HepG2 (cell line): Measurements from ENCODE around the gene PRSS53. TPM values are rescaled to one million over a fixed set of nuclear protein-coding genes. Genes with fewer than 3 reads are reported as not detected.

Source experiments
- ATAC-seq: fragments of 200-7000 bp; cut with Tn5 transposase; 3 replicates; pipeline ENCODE4 v1.9.1; 2020; ENCODE audit warnings: mild to moderate bottlenecking, moderate library complexity
- BruUV-seq: library from RNA; stranded (reverse); fragments of 400-500 nt; replicated peaks from 2 replicates; lab custom pipeline; 2021; lab: Mats Ljungman, UMichigan
- CTCF ChIA-PET: fragments of 300-600 bp; formaldehyde crosslinking; extraction: SDS; loops from one replicate; lab custom pipeline; 2021; ENCODE audit warnings: low total read pairs, inconsistent platforms, low intra/inter-chr PET ratio; lab: Yijun Ruan, JAX
- POLR2A ChIA-PET: fragments of 350-600 bp; sonication (Branson Sonifier 250); formaldehyde crosslinking; loops from one replicate; lab custom pipeline; 2020; ENCODE audit warnings: antibody characterized with exemption, inconsistent platforms; lab: Yijun Ruan, JAX
- DNase-seq: peaks from one replicate; pipeline ENCODE4 v3.0.0-alpha.2; 2015; ENCODE audit warnings: low spot score
- FAIRE-seq: peaks from 3 replicates; lab custom pipeline; 2011; peaks lifted over from hg19 to GRCh38; lab: Jason Lieb, UNC
- H2AFZ ChIP-seq: one replicate; pipeline ENCODE4 v1.6.1; 2011; ENCODE audit warnings: low read length, inconsistent platforms
- H3K27ac ChIP-seq: fragments of 300-600 bp; 3 replicates; pipeline ENCODE4 v1.8.0; 2011; ENCODE audit warnings: mixed run types, mild to moderate bottlenecking, mixed read lengths, low read length, inconsistent platforms; ENCODE audit not compliant: insufficient read depth; ENCODE audit errors: extremely low read length
- H3K27me3 ChIP-seq, 2 experiments: fragments of 200-600 bp in 1 of 2; 2 replicates in 1 of 2; 3 replicates in 1 of 2; pipeline versions ENCODE4 v1.6.0 to v1.8.0; 2011; ENCODE audit warnings: low read length in 2 of 2, mild to moderate bottlenecking in 2 of 2, moderate library complexity in 2 of 2, inconsistent platforms in 1 of 2; ENCODE audit not compliant: insufficient read depth in 2 of 2, control insufficient read depth in 1 of 2
- H3K36me3 ChIP-seq, 2 experiments: fragments of 200-600 bp in 1 of 2; replicated peaks in 1 of 2; 2 replicates in 1 of 2; 3 replicates in 1 of 2; pipeline versions ENCODE4 v1.5.1 to v1.8.0; 2011; ENCODE audit warnings: low read length in 2 of 2, inconsistent platforms in 1 of 2; ENCODE audit not compliant: insufficient read depth in 2 of 2, control insufficient read depth in 1 of 2
- H3K4me1 ChIP-seq: 2 replicates; pipeline ENCODE4 v1.5.1; 2012; ENCODE audit warnings: low read length, inconsistent platforms; ENCODE audit not compliant: insufficient read depth
- H3K4me2 ChIP-seq: 2 replicates; pipeline ENCODE4 v1.6.0; 2011; ENCODE audit warnings: low read depth, low read length, inconsistent platforms
- H3K4me3 ChIP-seq, 3 experiments: fragments of 200-600 bp in 1 of 3; sonication (generic), shearing (Covaris generic) in 1 of 3; replicated peaks in 1 of 3; 2 replicates each; pipeline ENCODE4 v1.5.1; 2011 to 2016; ENCODE audit warnings: low read length in 3 of 3, inconsistent platforms in 2 of 3, low read depth in 2 of 3, mild to moderate bottlenecking in 2 of 3, control low read depth in 1 of 3, mixed read lengths in 1 of 3; ENCODE audit not compliant: insufficient read depth in 1 of 3
- H3K79me2 ChIP-seq: one replicate; pipeline ENCODE4 v1.6.1; 2011; ENCODE audit warnings: low read length, inconsistent platforms; ENCODE audit not compliant: insufficient read depth
- H3K9ac ChIP-seq: 2 replicates; pipeline ENCODE4 v1.6.0; 2011; ENCODE audit warnings: mild to moderate bottlenecking, low read depth, low read length, inconsistent platforms; ENCODE audit not compliant: insufficient read depth
- H3K9me3 ChIP-seq: 2 replicates; pipeline ENCODE4 v1.5.1; 2012; ENCODE audit warnings: mild to moderate bottlenecking, low read length
- H4K20me1 ChIP-seq: 2 replicates; pipeline ENCODE4 v1.6.0; 2011; ENCODE audit warnings: inconsistent platforms, mild to moderate bottlenecking, low read length, moderate library complexity; ENCODE audit not compliant: insufficient read depth
- AGO2 ChIP-seq: fragments of 200-400 bp; formaldehyde crosslinking; optimal IDR thresholded peaks from 2 replicates; pipeline ENCODE3; 2017; ENCODE audit warnings: mild to moderate bottlenecking, low read depth, low read length, moderate library complexity
- HNRNPL ChIP-seq: fragments of 200-400 bp; formaldehyde crosslinking; IDR thresholded peaks from 2 replicates; pipeline ENCODE4 v1.6.1; 2017; ENCODE audit warnings: mild to moderate bottlenecking, low read depth, low read length
- HNRNPLL ChIP-seq: fragments of 200-400 bp; formaldehyde crosslinking; IDR thresholded peaks from 2 replicates; pipeline ENCODE4 v1.6.1; 2017; ENCODE audit warnings: mild to moderate bottlenecking, low read depth, low read length; ENCODE audit not compliant: poor library complexity, severe bottlenecking
- IRF2 ChIP-seq: IDR thresholded peaks from 2 replicates; pipeline ENCODE4 v1.6.1; 2018; ENCODE audit warnings: missing genetic modification reagents, missing compliant biosample characterization
- POLR2A ChIP-seq, 2 experiments: IDR thresholded peaks; 2 replicates each; pipeline ENCODE4 v1.6.1; 2011; ENCODE audit warnings: low read depth in 2 of 2, low read length in 2 of 2, mild to moderate bottlenecking in 1 of 2, moderate library complexity in 1 of 2; ENCODE audit not compliant: insufficient read depth in 1 of 2
- REXO4 ChIP-seq: sonication (generic); formaldehyde crosslinking; IDR thresholded peaks from 2 replicates; pipeline ENCODE4 v1.8.0; 2022; ENCODE audit warnings: missing genetic modification reagents, mild to moderate bottlenecking, borderline replicate concordance
- THAP9 ChIP-seq: sonication (generic); formaldehyde crosslinking; IDR thresholded peaks from 2 replicates; pipeline ENCODE4; 2020; ENCODE audit warnings: missing genetic modification reagents, mild to moderate bottlenecking, borderline replicate concordance
- ZBTB14 ChIP-seq: sonication (generic); formaldehyde crosslinking; IDR thresholded peaks from 2 replicates; pipeline ENCODE4 v1.4.0; 2020; ENCODE audit warnings: missing genetic modification reagents
- ZBTB21 ChIP-seq: sonication (generic); formaldehyde crosslinking; IDR thresholded peaks from 2 replicates; pipeline ENCODE4 v1.4.0; 2020; ENCODE audit warnings: missing genetic modification reagents
- ZNF432 ChIP-seq: sonication (generic); formaldehyde crosslinking; IDR thresholded peaks from 2 replicates; pipeline ENCODE4 v1.5.0; 2020; ENCODE audit warnings: missing genetic modification reagents, mild to moderate bottlenecking, borderline replicate concordance
- ZNF687 ChIP-seq: sonication (generic); formaldehyde crosslinking; IDR thresholded peaks from 2 replicates; pipeline ENCODE4 v1.5.1; 2020; ENCODE audit warnings: mild to moderate bottlenecking, missing genetic modification reagents, moderate library complexity
- ZNF782 ChIP-seq: sonication (generic); formaldehyde crosslinking; IDR thresholded peaks from 2 replicates; pipeline ENCODE4 v1.4.0; 2020; ENCODE audit warnings: missing genetic modification reagents, mild to moderate bottlenecking, borderline replicate concordance
- WGBS: methylation state at CpG from one replicate; pipeline ENCODE4 v1.1.6; 2017; ENCODE audit warnings: low lambda C conversion rate; 5-methylcytosine and 5-hydroxymethylcytosine counted together
- in situ Hi-C: cut with HindIII; loops from 2 replicates; pipeline ENCODE4 v1.10.0; 2017; ENCODE audit warnings: low pct_unique_long_range_greater_than_20kb; ENCODE audit not compliant: extremely low pct_ligation_motif_present
- intact Hi-C: fragments of 100-400 bp; cut with micrococcal nuclease; formaldehyde crosslinking; loops from one replicate; pipeline ENCODE4 v1.10.0; 2022; ENCODE audit not compliant: unreplicated experiment
- polyA plus RNA-seq, 8 experiments: library from polyadenylated mRNA; depleted of rRNA in 3 of 8; stranded (reverse) in 7 of 8; unstranded in 1 of 8; fragments of >200 nt; fragmentation: Illumina TruSeq in 4 of 8; extraction: Trizol in 4 of 8; gene quantifications; 2 replicates each; pipeline versions ENCODE4 v1.2.1 to v1.2.3, GENCODE V29; 2011 to 2016; ENCODE audit warnings: low read depth in 4 of 8, missing spikeins in 1 of 8, mixed read lengths in 1 of 8; ENCODE audit not compliant: insufficient read depth in 1 of 8
- total RNA-seq, 5 experiments: library from RNA; depleted of rRNA; stranded (reverse); fragments of >200 nt; fragmentation: Illumina TruSeq; extraction: Trizol; gene quantifications; 2 replicates each; pipeline ENCODE4 v1.2.3, GENCODE V29; 2016; ENCODE audit warnings: low read depth in 1 of 5

Gene PRSS53
- total and polyA plus RNA-seq, 2 of the 13 experiments (the other 11 are each of a cell fraction or from before 2014, with no cell fraction given) = 2.2 to 7.4 TPM

- no peak for TF ChIP-seq ZBTB21 (CRISPR knock-in tag)
- 0 out of 2 replicates have a peak, but pooled peaks have one; percentile 19 for TF ChIP-seq ZBTB14 (CRISPR knock-in tag)
- TF ChIP-seq HNRNPLL = peak; percentile 12
- peak in 1 of 2 experiments; percentile 8; a peak in 2 of 4 replicates for TF ChIP-seq POLR2A (IDR thresholded peaks at IDR 0.05; ENCODE audit: insufficient read depth in 1 of 2, low read depth in 2 of 2, low read length in 2 of 2)
- peak; percentile 84 for TF ChIP-seq AGO2
- TF ChIP-seq THAP9 (CRISPR knock-in tag) = no peak
- no peak for TF ChIP-seq ZNF782
- no peak for TF ChIP-seq REXO4 (CRISPR knock-in tag)
- no peak for TF ChIP-seq HNRNPL
- no peak for TF ChIP-seq ZNF432 (CRISPR knock-in tag)
- TF ChIP-seq ZNF687 = 0 out of 2 replicates have a peak, but pooled peaks have one; percentile 15
- no peak for TF ChIP-seq IRF2
- ATAC-seq (no peak; the same call in 2 of the 3 replicates), FAIRE-seq (no peak), DNase-seq (no peak)
- H3K36me3 ChIP-seq = peaks cover 14 to 27% of the 10 kb centered on the region in 2 experiments
- ChIA-PET POLR2A (interaction anchor here (1.4 to 3.3 kb wide), 2 partner anchors 12 to 31 kb away, joined by 3 to 17 read pairs; partner anchors contain the start of genes KAT8, ZNF646 and ZNF668), CTCF (no interaction called here)
- in situ Hi-C loops = no loop called here
- H3K27ac ChIP-seq = no peak overlapping the region
- no peaks in the 10 kb centered on the region for H3K9me3 ChIP-seq
- no peaks in the 10 kb centered on the region for H3K27me3 ChIP-seq
- no peak overlapping the region for H3K4me2 ChIP-seq
- H2AFZ ChIP-seq = no peak overlapping the region
- no TSS peak for BruUV-seq
- intact Hi-C loops = no loop called here
- no peak overlapping the region for H3K4me3 ChIP-seq
- H3K9ac ChIP-seq = no peak overlapping the region
- H3K4me1 ChIP-seq = no peaks in the 10 kb centered on the region
- WGBS = 95% methylated on average over 18 of the region's 18 CpGs
- H4K20me1 ChIP-seq = no peaks in the 10 kb centered on the region; the same call in 1 of the 2 replicates
- H3K79me2 ChIP-seq = peaks cover 8% of the 10 kb centered on the region
These were observed 2.7 kb downstream of the PRSS53 start for GRCh38 chr16:31085873-31086628.
